ENCODE measurements around the gene ANP32A.

Gene ANP32A

DNA sequence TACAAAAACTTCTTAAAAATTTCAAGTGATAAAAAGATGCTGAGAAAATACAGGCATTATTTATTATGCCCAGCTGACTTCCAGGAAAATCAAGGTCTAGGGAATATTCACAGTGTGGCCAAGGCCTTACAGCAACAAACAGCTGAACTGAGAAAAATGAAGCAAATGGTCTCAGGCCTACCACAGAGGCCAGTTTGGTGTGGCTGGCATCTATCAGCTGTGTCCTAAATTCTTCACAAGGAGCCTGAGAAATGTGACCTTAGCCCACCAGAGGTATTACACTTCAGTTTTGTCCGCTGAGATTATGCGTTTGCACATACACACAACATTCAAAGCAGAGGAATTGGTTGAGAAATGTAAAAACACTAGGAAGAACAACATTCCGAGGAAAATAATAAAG, 77.4 kb downstream of the ANP32A start:
- DNase-seq (ENCODE audit: low spot score) = no peak

DNA sequence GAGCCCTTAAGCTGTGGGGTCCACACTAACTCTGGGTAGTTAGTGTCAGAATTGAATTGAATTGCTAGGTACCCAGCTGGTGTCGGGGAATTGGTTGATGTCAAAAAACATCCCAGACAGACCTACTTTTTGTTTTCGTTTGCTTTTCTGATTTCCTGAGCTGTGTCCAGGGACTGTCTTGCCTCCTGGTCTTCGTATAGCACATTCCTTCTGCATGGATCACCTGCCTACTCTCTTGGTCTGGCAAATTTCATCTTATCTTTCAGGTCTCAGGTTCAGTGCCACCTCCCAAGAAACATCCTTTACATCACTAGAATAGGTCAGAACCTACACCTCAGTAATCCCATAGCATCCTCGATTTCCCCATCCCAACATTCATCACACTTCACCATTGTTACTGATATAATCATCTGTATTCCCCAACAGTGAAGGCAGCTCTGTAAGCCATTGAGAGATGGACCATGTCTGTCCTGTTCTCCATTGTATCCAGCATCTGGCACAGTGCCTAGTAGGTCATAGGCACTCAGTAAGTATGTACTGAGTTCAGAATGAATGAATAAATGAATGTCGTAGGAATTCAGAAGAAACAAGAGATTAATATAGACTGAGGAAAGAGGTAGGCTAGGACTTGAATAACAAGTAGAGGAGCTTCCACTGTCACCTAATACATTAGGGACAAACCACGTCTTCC, 81.2 kb downstream of the ANP32A start:
- DNase-seq (ENCODE audit: low spot score) = no peak

DNA sequence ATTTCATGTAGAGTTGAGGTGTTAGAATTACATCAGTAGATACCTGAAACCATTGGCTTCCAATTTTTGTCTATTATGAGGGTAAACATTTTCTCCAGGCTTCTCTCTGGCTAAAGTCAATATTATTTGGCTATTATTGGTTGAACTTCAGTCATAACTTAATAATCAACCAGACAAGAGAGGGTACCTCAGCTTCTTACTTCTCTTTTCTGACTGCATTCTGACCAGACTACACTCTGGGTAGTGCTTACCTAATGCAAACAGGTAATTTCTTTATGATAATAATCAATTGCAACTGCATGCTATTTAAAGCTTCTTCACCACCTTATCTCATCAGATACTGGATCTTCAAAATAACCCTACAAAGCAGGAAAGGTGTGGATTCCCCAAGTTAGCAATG, 85.1 kb downstream of the ANP32A start:
- no peak for DNase-seq (ENCODE audit: low spot score)

DNA sequence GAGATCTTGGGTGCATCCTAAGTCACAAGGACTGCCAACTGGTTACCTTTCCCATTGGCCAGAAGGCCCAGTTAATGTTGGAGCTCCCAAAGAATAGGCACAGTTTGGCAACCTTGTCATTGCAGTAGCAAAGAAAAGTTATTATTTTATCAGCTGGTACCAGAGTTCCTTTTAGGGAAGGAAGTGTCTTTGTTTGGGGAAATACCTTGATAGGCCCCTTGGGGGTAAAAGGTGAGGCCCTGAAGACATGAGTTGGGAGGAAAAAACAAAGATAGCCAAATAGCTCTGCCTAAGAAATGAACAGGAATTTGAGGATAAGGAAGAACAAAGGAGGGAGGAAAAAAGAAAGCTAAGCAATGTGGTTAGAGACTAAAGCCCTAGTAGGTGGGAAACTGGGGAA, 85.8 kb downstream of the ANP32A start:
- DNase-seq (ENCODE audit: low spot score) = no peak

DNA sequence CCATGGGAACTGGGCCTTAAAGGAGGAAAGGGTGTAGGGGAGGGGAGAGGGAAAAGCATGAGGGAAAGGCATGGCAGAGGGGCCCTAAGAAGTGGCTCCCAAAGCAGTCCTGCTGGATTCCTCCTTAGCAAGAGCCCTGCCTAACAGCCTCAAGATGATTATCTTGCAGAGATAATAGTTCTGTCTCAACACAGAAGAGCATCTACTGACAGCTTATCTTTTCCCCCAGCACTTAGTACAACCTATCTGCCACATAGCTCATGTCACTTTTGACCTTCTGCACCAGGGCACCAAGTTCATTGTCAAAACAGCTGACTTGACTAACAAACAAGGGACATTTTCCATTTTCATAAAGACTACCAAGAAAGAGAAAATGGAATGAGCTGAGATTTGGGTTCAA, 86.3 kb downstream of the ANP32A start:
- DNase-seq (ENCODE audit: low spot score) = no peak

DNA sequence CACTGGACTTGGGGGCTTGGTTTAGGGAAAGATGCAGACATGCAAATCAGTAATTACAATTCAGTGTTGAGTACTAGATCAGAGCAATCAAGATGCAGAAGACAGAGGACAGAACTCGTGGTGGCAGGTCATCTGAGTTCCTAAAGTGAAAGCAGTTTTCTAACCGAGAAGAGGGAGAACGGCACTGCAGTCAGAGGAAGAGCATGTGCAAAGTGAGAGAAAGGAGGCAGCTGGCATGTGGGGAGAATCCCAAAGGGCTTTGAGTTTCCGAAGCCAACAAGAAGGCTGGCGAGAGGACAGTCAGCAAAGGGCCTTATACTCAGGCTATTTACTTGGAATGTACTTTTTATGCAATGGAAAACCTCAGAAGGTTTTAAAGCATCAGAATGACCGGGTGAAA, 87.0 kb downstream of the ANP32A start:
- no peak for DNase-seq (ENCODE audit: low spot score)

DNA sequence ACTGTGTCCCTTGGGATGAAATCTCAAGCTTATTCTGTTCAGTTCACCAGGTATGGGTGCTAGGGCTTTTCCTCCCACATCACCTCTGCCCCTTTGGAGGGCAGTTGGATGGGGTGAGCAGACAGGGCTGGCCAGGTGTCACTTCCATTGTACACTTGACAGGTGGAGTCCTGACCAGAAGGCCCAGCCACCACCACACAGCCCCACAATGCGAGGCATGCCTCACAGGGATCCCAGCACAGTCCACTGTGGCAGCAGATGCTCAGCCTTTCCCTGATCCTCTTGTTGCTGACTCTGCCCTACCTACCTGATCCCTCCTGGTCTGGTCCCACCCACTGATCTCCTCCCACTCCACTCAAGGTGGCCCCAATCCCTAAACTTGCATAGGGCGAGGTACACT, 88.2 kb downstream of the ANP32A start:
- no peak for DNase-seq (ENCODE audit: low spot score)

DNA sequence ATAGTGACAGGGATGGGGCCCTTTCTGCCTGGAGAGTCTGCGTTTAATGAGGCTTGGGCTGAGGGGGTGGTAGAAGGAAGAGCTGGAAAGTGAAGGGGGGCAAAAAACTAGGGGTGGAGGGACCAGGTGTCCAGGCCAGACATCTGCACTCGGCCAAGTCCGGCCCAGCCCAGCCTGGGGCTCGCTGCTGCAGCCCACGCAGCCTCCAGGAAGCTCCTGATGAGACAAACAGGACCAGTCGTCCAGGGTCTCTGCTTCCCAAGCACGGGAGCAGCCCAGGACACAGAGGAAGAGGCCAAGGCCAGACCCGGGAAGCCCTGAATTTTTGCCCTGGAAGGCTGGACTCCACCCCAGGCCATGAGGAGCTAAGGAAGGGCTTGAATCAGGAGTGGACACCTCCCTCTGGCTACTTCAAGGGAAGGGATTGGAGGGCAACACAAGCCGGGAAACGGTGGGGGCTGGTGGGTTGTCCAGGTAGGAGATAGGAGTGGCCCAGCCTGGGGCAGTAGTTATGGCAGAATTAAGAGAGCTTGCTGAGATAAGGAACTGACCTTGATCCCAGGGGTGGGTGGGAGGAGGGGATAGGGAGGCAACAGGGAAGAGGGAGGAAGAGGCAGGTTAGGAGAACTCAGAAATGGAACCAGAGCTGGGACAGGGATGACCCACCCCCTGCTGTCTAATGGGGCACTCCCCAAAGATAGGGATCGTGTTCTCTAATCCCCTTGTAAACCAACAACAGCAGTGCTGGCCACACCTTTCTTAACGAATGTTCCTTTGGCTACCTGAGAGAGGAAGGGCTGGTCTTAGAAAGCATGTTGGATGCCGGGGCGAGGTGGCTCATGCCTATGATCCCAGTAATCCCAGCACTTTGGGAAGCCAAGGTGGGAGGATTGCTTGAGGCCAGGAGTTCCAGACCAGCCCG, 89.5 kb downstream of the ANP32A start:
- no peak for DNase-seq (ENCODE audit: low spot score)

DNA sequence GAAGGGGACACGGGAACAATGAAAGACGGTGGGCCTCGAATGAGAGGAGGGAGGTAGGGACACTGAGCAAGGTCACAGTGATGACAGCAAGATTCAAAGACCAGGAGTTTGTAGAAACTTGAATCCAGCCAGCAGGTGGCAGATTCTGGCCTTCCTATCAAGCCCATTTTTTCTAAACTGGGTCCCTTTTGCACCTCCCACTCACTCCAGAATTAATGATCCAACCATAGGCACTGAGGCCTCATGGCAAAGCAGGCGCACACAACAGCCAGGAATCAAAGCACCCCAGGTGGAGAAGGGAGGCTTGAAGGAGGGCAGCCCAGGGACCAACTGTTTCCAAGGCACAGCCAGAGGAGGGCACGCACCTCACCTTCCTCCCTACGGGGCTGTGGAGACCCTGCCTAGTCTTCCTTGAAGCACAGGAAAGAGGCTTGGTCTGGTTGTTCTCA, 90.2 kb downstream of the ANP32A start:
- peak; percentile 56 for DNase-seq (ENCODE audit: low spot score)

DNA sequence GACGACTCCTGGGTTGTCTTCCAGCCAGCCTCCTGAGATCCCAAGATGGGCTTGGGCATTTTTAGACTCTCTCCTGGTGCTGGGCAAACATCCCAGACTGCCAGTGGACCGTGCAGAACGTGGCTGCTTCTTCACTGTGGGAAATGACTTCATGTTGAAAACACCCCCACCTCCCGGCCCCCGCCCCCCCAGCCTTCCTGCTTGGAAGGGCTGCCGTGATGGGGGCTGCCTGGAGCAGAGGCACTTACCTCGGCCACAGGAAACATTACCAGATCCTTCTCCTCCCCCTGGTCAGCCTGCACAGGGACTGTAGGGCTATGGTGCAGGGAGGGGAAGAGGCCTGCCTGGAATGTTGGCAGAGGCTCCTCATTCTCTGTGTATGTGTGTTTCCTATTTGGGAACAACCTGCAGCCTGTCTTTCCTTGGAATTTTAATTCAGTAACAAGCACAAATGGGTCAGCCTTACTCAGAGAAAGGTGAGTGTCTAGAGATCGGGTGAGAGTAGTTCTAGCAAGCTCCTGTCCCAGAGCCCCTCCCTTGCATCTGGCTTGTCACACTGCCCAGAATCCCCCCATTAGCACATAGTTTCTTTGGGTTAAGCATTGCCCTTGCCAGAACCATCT, 90.8 kb downstream of the ANP32A start:
- no peak for DNase-seq (ENCODE audit: low spot score)
